AG04449 (cell line): Measurements from ENCODE around the gene SNAP47.

Experiments
- CTCF ChIA-PET: fragments of 350-600 bp; formaldehyde crosslinking; extraction: SDS; loops from one replicate; lab custom pipeline; 2021; ENCODE audit warnings: antibody characterized with exemption; lab: Yijun Ruan, JAX
- POLR2A ChIA-PET: fragments of 400-600, 350-600 bp; formaldehyde crosslinking; extraction: SDS; loops from one replicate; lab custom pipeline; 2020; ENCODE audit warnings: antibody characterized with exemption, inconsistent platforms; lab: Yijun Ruan, JAX
- DNase-seq: peaks from one replicate; pipeline ENCODE4 v3.0.0-alpha.2; 2010; ENCODE audit warnings: low read depth, low spot score
- H3K4me3 ChIP-seq: 2 replicates; pipeline ENCODE4 v1.5.1; 2011; ENCODE audit warnings: low read depth, mild to moderate bottlenecking, control low read depth, low read length
- CTCF ChIP-seq: IDR thresholded peaks from one replicate; pipeline ENCODE4 v1.5.1; 2011; ENCODE audit warnings: mild to moderate bottlenecking, moderate library complexity, low read length, control low read depth, inconsistent platforms; ENCODE audit not compliant: insufficient read depth; ENCODE audit errors: missing control alignments

Gene SNAP47

GRCh38 chr1:227768125-227768439, 32.8 kb downstream of the SNAP47 start:
- no peak overlapping the region for H3K4me3 ChIP-seq
- ChIA-PET CTCF (interaction anchor here (1.0 to 1.1 kb wide), 2 partner anchors 9 to 186 kb away, joined by 3 read pairs; no protein-coding TSS in a partner anchor), POLR2A (no interaction called here)
- no peak for TF ChIP-seq CTCF
- DNase-seq, result no peak

DNA sequence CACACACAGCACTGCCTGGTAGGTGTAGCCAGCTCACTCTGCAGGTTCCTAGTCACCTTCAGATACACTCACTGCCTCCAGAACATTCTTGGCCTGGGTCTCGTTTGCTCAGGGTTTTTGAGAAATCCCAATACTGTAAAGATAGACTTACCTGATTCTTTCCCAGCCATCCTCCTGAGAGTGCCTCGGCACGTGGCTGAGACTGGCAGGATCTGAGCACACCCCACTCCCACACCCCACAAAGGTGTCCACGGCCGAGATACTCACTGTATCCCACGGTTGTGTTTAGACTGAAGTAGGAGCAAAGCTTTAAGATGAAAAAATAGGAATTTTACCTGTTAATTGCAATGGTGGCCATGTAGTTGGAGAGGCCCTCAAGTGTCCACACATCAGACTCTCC, 33.4 kb downstream of the SNAP47 start:
- ChIA-PET CTCF (interaction anchor here (1.0 kb wide), 1 partner anchor 9 kb away, joined by 3 read pairs; no protein-coding TSS in a partner anchor), POLR2A (no interaction called here)
- H3K4me3 ChIP-seq, result no peak overlapping the region
- TF ChIP-seq CTCF, result no peak
- DNase-seq, result no peak

DNA sequence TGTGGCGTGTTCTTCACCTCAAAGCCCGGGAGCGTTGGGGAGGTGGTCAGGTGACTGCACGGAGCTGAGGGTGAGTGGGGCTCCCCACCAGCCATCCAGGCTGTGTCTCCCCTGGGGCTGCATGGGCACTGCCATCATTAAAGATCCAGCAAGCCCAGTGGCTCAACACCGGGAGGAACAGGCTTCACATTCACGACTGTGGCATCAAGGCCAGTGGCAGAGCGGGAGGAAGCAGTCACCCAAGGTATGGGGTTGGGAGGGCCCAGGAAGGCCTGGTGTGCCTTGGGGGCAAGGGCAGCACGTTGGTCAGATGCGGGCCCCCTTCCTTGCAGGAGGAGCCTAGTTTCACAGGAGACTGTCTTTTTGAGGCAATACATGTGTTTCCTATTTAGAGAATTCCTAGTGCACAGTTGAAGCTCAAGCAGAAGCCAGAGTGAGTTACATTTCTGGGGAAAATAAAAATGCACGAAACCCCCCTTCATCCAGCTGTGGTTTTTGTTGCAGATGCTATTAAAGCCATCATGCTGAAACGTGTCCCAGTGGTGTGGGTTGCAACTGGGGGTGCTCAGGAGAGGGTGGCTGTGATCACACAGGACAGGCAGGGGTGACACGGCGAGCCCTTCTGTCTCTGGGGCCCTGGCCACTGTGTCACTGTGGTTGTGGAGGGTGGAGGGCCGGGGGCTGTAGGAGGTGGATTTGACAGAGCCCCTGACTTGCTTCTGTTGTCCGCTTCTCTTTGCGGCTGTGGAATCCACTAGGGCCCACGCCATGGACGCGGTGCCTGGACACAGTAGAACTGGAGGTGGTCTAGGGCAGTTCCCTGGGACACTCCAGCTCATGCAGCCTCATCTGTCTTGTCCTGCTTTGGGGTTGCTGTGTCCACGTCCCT, 34.1 kb downstream of the SNAP47 start:
- no peak for TF ChIP-seq CTCF

GRCh38 chr1:227769936-227770494, 34.8 kb downstream of the SNAP47 start:
- POLR2A ChIA-PET, result no interaction called here
- CTCF ChIA-PET, result no interaction called here
- no peak for TF ChIP-seq CTCF
- DNase-seq, result no peak
- no peak overlapping the region for H3K4me3 ChIP-seq

More for the DNA sequence above, 34.1 kb downstream of the SNAP47 start:
- POLR2A ChIA-PET, result no interaction called here
- H3K4me3 ChIP-seq, result no peak overlapping the region
- CTCF ChIA-PET, result no interaction called here
- DNase-seq, result no peak

GRCh38 chr1:227770812-227771211, 35.6 kb downstream of the SNAP47 start:
- DNase-seq, result no peak
- no peak overlapping the region for H3K4me3 ChIP-seq
- ChIA-PET CTCF (interaction anchor here (1.3 to 6.3 kb wide), 2 partner anchors 8 to 12 kb away, joined by 3 to 70 read pairs; no protein-coding TSS in a partner anchor), POLR2A (no interaction called here)
- TF ChIP-seq CTCF, result no peak

DNA sequence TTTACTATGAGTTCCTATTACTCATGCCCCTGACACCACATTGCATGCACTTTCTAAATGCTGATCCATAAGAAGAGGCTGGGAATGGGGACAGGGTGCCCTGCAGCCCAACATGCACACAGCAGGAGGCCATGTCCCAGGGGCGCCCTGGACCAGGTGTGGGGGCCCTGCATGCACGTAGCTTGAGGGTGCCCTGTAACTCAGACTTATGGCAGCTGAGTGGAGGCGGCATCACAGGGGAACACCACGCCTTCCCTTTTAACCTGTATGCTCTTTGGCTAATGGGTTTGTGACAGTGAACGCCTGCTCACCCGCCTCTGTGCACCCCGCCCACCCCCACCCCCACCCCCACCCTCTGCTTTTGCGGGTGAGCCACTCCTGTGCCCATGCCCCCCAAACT, 36.1 kb downstream of the SNAP47 start:
- no peak overlapping the region for H3K4me3 ChIP-seq
- ChIA-PET CTCF (interaction anchor here (1.3 to 6.3 kb wide), 2 partner anchors 9 to 13 kb away, joined by 3 to 70 read pairs; no protein-coding TSS in a partner anchor), POLR2A (no interaction called here)
- TF ChIP-seq CTCF, result no peak
- no peak for DNase-seq
